Heart left ventricle (tissue), 16 donors: ENCODE data around the gene IL15RA. TPM values are rescaled to one million over a fixed set of nuclear protein-coding genes. Genes with fewer than 3 reads are reported as not detected.
A peak's percentile ranks its signal among the peaks of the same experiment; 100 is the strongest.

ENCODE experiments used
- ATAC-seq, 4 donors: fragments of 200-7000 bp; cut with Tn5 transposase; one replicate each; pipeline ENCODE4 v1.9.1; 2020 to 2022; ENCODE audit warnings: moderate library complexity in 4 of 4, mild to moderate bottlenecking in 3 of 4, moderate number of reproducible peaks in 1 of 4
- DNase-seq, 5 donors: peaks; one replicate each; pipeline ENCODE4 v3.0.0-alpha.2; 2020
- H3K27ac ChIP-seq, 12 donors: fragments of 200-600 bp; sonication (generic) in 4 of 12; one replicate each; pipeline versions ENCODE4 v1.5.0 to v1.8.0; 2016 to 2022; ENCODE audit warnings: mild to moderate bottlenecking in 2 of 12
- H3K27me3 ChIP-seq, 9 donors: fragments of 200-600 bp; sonication (generic) in 2 of 9; one replicate each; pipeline versions ENCODE4 v1.5.1 to v1.8.0; 2016 to 2022; ENCODE audit warnings: mild to moderate bottlenecking in 3 of 9
- H3K36me3 ChIP-seq, 9 donors: fragments of 200-600 bp; sonication (generic) in 2 of 9; one replicate each; pipeline versions ENCODE4 v1.5.0 to v1.8.0; 2018 to 2022; ENCODE audit warnings: mild to moderate bottlenecking in 2 of 9
- H3K4me1 ChIP-seq, 12 donors: fragments of 200-600 bp; sonication (generic) in 4 of 12; one replicate each; pipeline versions ENCODE4 v1.5.0 to v1.8.0; 2016 to 2022; ENCODE audit warnings: mild to moderate bottlenecking in 3 of 12
- H3K4me3 ChIP-seq, 12 donors: fragments of 200-600 bp; sonication (generic) in 4 of 12; one replicate each; pipeline versions ENCODE4 v1.5.0 to v1.8.0; 2017 to 2022; ENCODE audit warnings: mild to moderate bottlenecking in 9 of 12, moderate library complexity in 4 of 12
- H3K9me3 ChIP-seq, 12 donors: fragments of 200-600 bp; sonication (generic) in 4 of 12; one replicate each; pipeline versions ENCODE4 v1.5.0 to v1.8.0; 2016 to 2022; ENCODE audit warnings: mild to moderate bottlenecking in 1 of 12
- CTCF ChIP-seq, 12 donors: fragments of 200-600 bp; sonication (generic) in 4 of 12; IDR thresholded peaks; one replicate each; pipeline versions ENCODE4 v1.5.0 to v1.8.0; 2018 to 2022; ENCODE audit warnings: antibody characterized with exemption in 12 of 12, mild to moderate bottlenecking in 5 of 12
- POLR2A ChIP-seq, 2 donors: fragments of 450-650 bp; IDR thresholded peaks; one replicate each; pipeline ENCODE4 v1.6.1; 2017; ENCODE audit warnings: antibody characterized with exemption in 2 of 2, mild to moderate bottlenecking in 2 of 2, moderate library complexity in 2 of 2
- WGBS, 4 donors: extraction: QIAGEN DNeasy Blood & Tissue Kit in 2 of 4; methylation state at CpG; one replicate each; pipeline versions ENCODE4 v1.1.5 to v1.1.7; 2013 to 2018; 5-methylcytosine and 5-hydroxymethylcytosine counted together
- intact Hi-C, 10 donors: fragments of 100-400 bp; cut with DNase I; formaldehyde crosslinking; loops; one replicate each; pipeline versions ENCODE4 v1.11.1 to v1.14.2; 2022
- polyA plus RNA-seq, 2 donors: library from polyadenylated mRNA; stranded (reverse); fragments of 200-250 nt; gene quantifications; one replicate each; pipeline ENCODE4 v1.2.3, GENCODE V29; 2013
- total RNA-seq, 9 donors: library from RNA; depleted of rRNA in 2 of 9; stranded (reverse); fragments of >200 nt in 2 of 9; fragmentation: NEBNext Ultra II Directional in 3 of 9; extraction: Animal tissue kit (Norgen Biotek cat#: 25700) in 3 of 9; gene quantifications; one replicate each; pipeline versions ENCODE4 v1.1.0 to v1.2.4, GENCODE V29; 2016 to 2023
- donor health status: ischemic (EF 13 %, LVEDD 7.1; RV severe dilation, severe dysfunction).
- donor health status: healthy with polysubstance abuse.
- donor health status: DM: no; HTN: yes; CAD: no.
- donor health status: DM: no; HTN: no; CAD: no.
- donor health status: ischemic (EF 25% LVEDD 6.9; RV normal size, moderate dysfunction).
- donor health status: ischemic (EF 25% LVEDD 5.7; RV mildly dilated, moderate dysfunction).
- donor health status: healthy.
- donor health status: DM: yes; HTN: yes; CAD: no.
- donor health status: ischemic (EF 35%, LVEDD 5.7; RV mildly dilated, moderate dysfunction).
- donor health status: nonischemic (EF 11% LVEDD 7.7; RV severe dilation, severe dysfunction).
- donor health status: DM: yes; HTN: yes; CAD: no.
- donor health status: PGD.
- donor health status: ischemic (EF 29% LVEDD 5.4; RV normal size, mild dysfunction).
- donor health status: nonischemic (EF 23%, LVEDD 6.1; RV moderate dilation, normal function).

The IL15RA gene
- total and polyA plus RNA-seq, 11 donors, result 2.2 to 41.1 (median 6.6) TPM

DNA sequence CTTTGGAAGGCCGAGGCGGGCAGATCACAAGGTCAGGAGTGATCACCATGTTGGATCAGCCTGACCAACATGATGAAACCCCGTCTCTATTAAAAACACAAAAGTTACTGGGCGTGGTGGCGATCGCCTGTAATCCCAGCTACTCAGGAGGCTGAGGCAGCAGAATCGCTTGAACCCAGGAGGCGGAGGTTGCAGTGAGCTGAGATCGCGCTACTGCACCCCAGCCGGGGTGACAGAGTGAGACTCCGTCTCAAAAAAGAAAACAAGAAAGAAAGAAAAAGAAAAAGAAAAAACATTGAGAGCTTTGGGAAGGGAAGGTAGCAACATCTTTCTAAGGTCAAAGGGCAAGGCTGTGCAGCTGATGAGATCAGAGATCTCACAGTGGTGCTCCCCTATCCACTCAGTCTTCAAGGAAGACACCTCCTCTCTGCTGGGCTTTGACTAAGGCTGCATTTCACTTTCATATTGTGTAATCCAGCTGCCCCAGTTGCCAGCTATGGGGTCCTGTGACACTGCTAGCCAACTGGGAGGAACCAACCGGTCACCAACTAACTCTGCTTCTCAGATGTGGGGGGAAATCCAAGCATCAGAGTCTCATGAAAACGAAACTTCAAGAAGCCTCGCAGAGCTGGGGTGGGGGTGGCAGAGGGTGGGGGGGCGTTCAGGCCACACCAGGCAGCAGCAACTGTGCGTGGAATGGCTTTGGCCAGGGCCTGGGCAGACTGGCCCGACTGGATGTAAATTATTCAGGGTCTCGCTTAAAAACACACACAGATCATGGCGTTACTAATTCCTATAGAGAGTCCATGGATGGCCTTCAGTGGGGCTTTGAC is 1.5 kb downstream of the IL15RA start:
- 79 to 83% (median 80%) methylated on average over 20 of the region's 20 CpGs for WGBS, 4 donors
- DNase-seq, result peak in 2 of 5 donors; percentile 32 to 50
- Histone ChIP-seq H3K27ac (peak overlapping the region; percentile 90 to 97 (median 96)), H3K4me3 (peak overlapping the region; percentile 78 to 99 (median 92)), H3K4me1 (peaks cover 0 to 61% (median 17%) of the 10 kb centered on the region in 12 donors), H3K9me3 (no peaks in the 10 kb centered on the region), H3K27me3 (no peaks in the 10 kb centered on the region), H3K36me3 (no peaks in the 10 kb centered on the region)
- intact Hi-C loops, result loop anchor here in 1 of 10 donors (2.0 kb wide), 1 partner anchor 31 kb away; no protein-coding TSS in a partner anchor
- TF ChIP-seq POLR2A (IDR thresholded peaks at IDR 0.05) (no peak), CTCF (IDR thresholded peaks at IDR 0.05) (no peak)
- ATAC-seq, result peak; percentile 22 to 51 (median 40)

- intact Hi-C loops, result no loop called here
- H3K36me3 ChIP-seq, result no peaks in the 10 kb centered on the region
- ATAC-seq (no peak), DNase-seq (no peak)
- TF ChIP-seq POLR2A (IDR thresholded peaks at IDR 0.05), result no peak
- no peak for TF ChIP-seq CTCF (IDR thresholded peaks at IDR 0.05)
- H3K27me3 ChIP-seq, result no peaks in the 10 kb centered on the region
- 87 to 98% (median 96%) methylated on average over 4 of the region's 4 CpGs for WGBS, 4 donors
- H3K4me1 ChIP-seq, result peaks cover 0 to 64% (median 14%) of the 10 kb centered on the region in 12 donors
- H3K27ac ChIP-seq, result peak overlapping the region in 1 of 12 donors; percentile 82
- H3K9me3 ChIP-seq, result no peaks in the 10 kb centered on the region
- no peak overlapping the region for H3K4me3 ChIP-seq
Observed at GRCh38 chr10:5973069-5973468, 4.3 kb downstream of the IL15RA start.

GRCh38 chr10:5971886-5972285 is 5.5 kb downstream of the IL15RA start:
- Histone ChIP-seq H3K27me3 (no peaks in the 10 kb centered on the region), H3K4me1 (peaks cover 0 to 63% (median 14%) of the 10 kb centered on the region in 12 donors), H3K9me3 (no peaks in the 10 kb centered on the region), H3K27ac (peak overlapping the region in 11 of 12 donors; percentile 47 to 86 (median 66)), H3K36me3 (peaks cover 0 to 5% (median 0%) of the 10 kb centered on the region in 9 donors), H3K4me3 (no peak overlapping the region)
- WGBS, 4 donors, result 53 to 61% (median 58%) methylated on average over 4 of the region's 4 CpGs
- no peak for DNase-seq
- peak in 2 of 4 donors; percentile 49 to 64 for ATAC-seq
- intact Hi-C loops, result no loop called here
- TF ChIP-seq CTCF (IDR thresholded peaks at IDR 0.05), result no peak
- TF ChIP-seq POLR2A (IDR thresholded peaks at IDR 0.05), result no peak

GRCh38 chr10:5971315-5971832 is 6.0 kb downstream of the IL15RA start:
- 58 to 64% (median 60%) methylated on average over 8 of the region's 8 CpGs for WGBS, 4 donors
- H3K27ac ChIP-seq, result peak overlapping the region; percentile 47 to 86 (median 66)
- peaks cover 0 to 10% (median 0%) of the 10 kb centered on the region in 9 donors for H3K36me3 ChIP-seq
- peak in 1 of 5 donors; percentile 26 for DNase-seq
- H3K9me3 ChIP-seq, result no peaks in the 10 kb centered on the region
- H3K27me3 ChIP-seq, result no peaks in the 10 kb centered on the region
- no peak for TF ChIP-seq CTCF (IDR thresholded peaks at IDR 0.05)
- no peak for TF ChIP-seq POLR2A (IDR thresholded peaks at IDR 0.05)
- H3K4me1 ChIP-seq, result peaks cover 0 to 62% (median 14%) of the 10 kb centered on the region in 12 donors
- ATAC-seq, result peak; percentile 80 to 87 (median 85)
- H3K4me3 ChIP-seq, result no peak overlapping the region
- intact Hi-C loops, result no loop called here
